ENCODE data around the gene SLC26A3. TPM values are rescaled to one million over a fixed set of nuclear protein-coding genes. Genes with fewer than 3 reads are reported as not detected.

The SLC26A3 gene
- total RNA-seq, 1 donor from 2014 or later = 0.11 TPM

GRCh38 chr7:107837145-107837512, 34.1 kb upstream of the SLC26A3 start:
- no peaks in the 10 kb centered on the region for H3K36me3 ChIP-seq
- intact Hi-C loops (cut with DNase I) = no loop called here
- H3K27ac ChIP-seq = no peak overlapping the region
- no peaks in the 10 kb centered on the region for H3K9me3 ChIP-seq
- no peak for DNase-seq (ENCODE audit: low spot score in 2 of 2)
- no peaks in the 10 kb centered on the region for H3K4me1 ChIP-seq
- H3K4me3 ChIP-seq = no peak overlapping the region
- no peaks in the 10 kb centered on the region for H3K27me3 ChIP-seq
- no peak for TF ChIP-seq CTCF (IDR thresholded peaks at IDR 0.05)

GRCh38 chr7:107836237-107837144, 33.5 kb upstream of the SLC26A3 start:
- H3K9me3 ChIP-seq = no peaks in the 10 kb centered on the region
- no peak for DNase-seq (ENCODE audit: low spot score in 2 of 2)
- intact Hi-C loops (cut with DNase I) = no loop called here

GRCh38 chr7:107834401-107834800, 31.4 kb upstream of the SLC26A3 start:
- DNase-seq (ENCODE audit: low spot score in 2 of 2) = no peak
- no peak overlapping the region for H3K27ac ChIP-seq
- H3K36me3 ChIP-seq = no peaks in the 10 kb centered on the region
- no peak overlapping the region for H3K4me3 ChIP-seq
- no peaks in the 10 kb centered on the region for H3K4me1 ChIP-seq
- intact Hi-C loops (cut with DNase I) = no loop called here
- TF ChIP-seq CTCF (IDR thresholded peaks at IDR 0.05) = no peak
- H3K9me3 ChIP-seq = no peaks in the 10 kb centered on the region
- H3K27me3 ChIP-seq = no peaks in the 10 kb centered on the region

More at GRCh38 chr7:107836237-107837144, 33.5 kb upstream of the SLC26A3 start:
- Histone ChIP-seq H3K4me1 (no peaks in the 10 kb centered on the region), H3K27ac (no peak overlapping the region), H3K27me3 (no peaks in the 10 kb centered on the region), H3K4me3 (no peak overlapping the region), H3K36me3 (no peaks in the 10 kb centered on the region)
- TF ChIP-seq CTCF (IDR thresholded peaks at IDR 0.05) = no peak

GRCh38 chr7:107833684-107834106, 30.7 kb upstream of the SLC26A3 start:
- Histone ChIP-seq H3K27me3 (no peaks in the 10 kb centered on the region), H3K4me1 (no peaks in the 10 kb centered on the region), H3K9me3 (no peaks in the 10 kb centered on the region), H3K27ac (no peak overlapping the region), H3K4me3 (no peak overlapping the region), H3K36me3 (no peaks in the 10 kb centered on the region)
- DNase-seq (ENCODE audit: low spot score in 2 of 2) = no peak
- TF ChIP-seq CTCF (IDR thresholded peaks at IDR 0.05) = no peak
- intact Hi-C loops (cut with DNase I) = no loop called here

- H3K27ac ChIP-seq = no peak overlapping the region
- H3K9me3 ChIP-seq = no peaks in the 10 kb centered on the region
- H3K4me3 ChIP-seq = no peak overlapping the region
- H3K36me3 ChIP-seq = no peaks in the 10 kb centered on the region
- intact Hi-C loops (cut with DNase I) = no loop called here
- no peaks in the 10 kb centered on the region for H3K4me1 ChIP-seq
- TF ChIP-seq CTCF (IDR thresholded peaks at IDR 0.05) = no peak
- no peak for DNase-seq (ENCODE audit: low spot score in 2 of 2)
- H3K27me3 ChIP-seq = no peaks in the 10 kb centered on the region
Measured at GRCh38 chr7:107830420-107830819, 27.4 kb upstream of the SLC26A3 start.

All from ascending aorta (tissue), 2 donors.